Kidney epithelial cell (primary cell): ENCODE data around the gene C14orf180. TPM values are rescaled to one million over a fixed set of nuclear protein-coding genes. Genes with fewer than 3 reads are reported as not detected.

Experiments
- DNase-seq: peaks from one replicate; pipeline ENCODE4 v3.0.0-alpha.2; 2010; ENCODE audit warnings: low read depth
- H3K27me3 ChIP-seq: 2 replicates; pipeline ENCODE4 v1.6.0; 2011; ENCODE audit warnings: low read length; ENCODE audit not compliant: control insufficient read depth, insufficient read depth
- H3K36me3 ChIP-seq: 2 replicates; pipeline ENCODE4 v1.5.1; 2011; ENCODE audit warnings: low read length; ENCODE audit not compliant: control insufficient read depth, insufficient read depth
- H3K4me3 ChIP-seq: 2 replicates; pipeline ENCODE4 v1.5.1; 2011; ENCODE audit warnings: low read depth, mild to moderate bottlenecking, control low read depth, low read length
- CTCF ChIP-seq: IDR thresholded peaks from 2 replicates; pipeline ENCODE4 v1.5.1; 2011; ENCODE audit warnings: mild to moderate bottlenecking, moderate library complexity, low read length, control low read depth, inconsistent platforms; ENCODE audit not compliant: insufficient read depth, poor library complexity, severe bottlenecking
- total RNA-seq: library from RNA; depleted of rRNA; stranded (reverse); fragments of >200 nt; gene quantifications from 2 replicates; pipeline ENCODE4 v1.2.3, GENCODE V29; 2015

Gene C14orf180
- total RNA-seq, 1 donor from 2014 or later = not detected

GRCh38 chr14:104591506-104592291, 12.1 kb downstream of the C14orf180 start:
- peaks cover 11% of the 10 kb centered on the region for H3K27me3 ChIP-seq
- DNase-seq = no peak
- no peak overlapping the region for H3K4me3 ChIP-seq
- no peak for TF ChIP-seq CTCF
- no peaks in the 10 kb centered on the region for H3K36me3 ChIP-seq

GRCh38 chr14:104592292-104592672, 12.7 kb downstream of the C14orf180 start:
- TF ChIP-seq CTCF = no peak
- no peaks in the 10 kb centered on the region for H3K36me3 ChIP-seq
- no peak overlapping the region for H3K4me3 ChIP-seq
- H3K27me3 ChIP-seq = peaks cover 5% of the 10 kb centered on the region
- DNase-seq = no peak

GRCh38 chr14:104592785-104593184, 13.2 kb downstream of the C14orf180 start:
- no peak overlapping the region for H3K4me3 ChIP-seq
- no peak for DNase-seq
- TF ChIP-seq CTCF = no peak
- no peaks in the 10 kb centered on the region for H3K36me3 ChIP-seq
- peaks cover under 1% of the 10 kb centered on the region for H3K27me3 ChIP-seq

GRCh38 chr14:104593241-104593701, 13.7 kb downstream of the C14orf180 start:
- Histone ChIP-seq H3K36me3 (no peaks in the 10 kb centered on the region), H3K4me3 (no peak overlapping the region), H3K27me3 (no peaks in the 10 kb centered on the region)
- DNase-seq = no peak
- no peak for TF ChIP-seq CTCF

- no peak for TF ChIP-seq CTCF
- no peak for DNase-seq
- no peaks in the 10 kb centered on the region for H3K27me3 ChIP-seq
These were observed 14.2 kb downstream of the C14orf180 start for GRCh38 chr14:104593710-104594136.

More at GRCh38 chr14:104593710-104594136, 14.2 kb downstream of the C14orf180 start:
- no peak overlapping the region for H3K4me3 ChIP-seq
- H3K36me3 ChIP-seq = no peaks in the 10 kb centered on the region
